ENCODE measurements around the gene KRTAP19-7.

Gene KRTAP19-7, protein sequence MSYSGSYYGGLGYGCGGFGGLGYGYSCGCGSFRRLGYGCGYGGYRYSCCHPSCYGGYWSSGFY

DNA sequence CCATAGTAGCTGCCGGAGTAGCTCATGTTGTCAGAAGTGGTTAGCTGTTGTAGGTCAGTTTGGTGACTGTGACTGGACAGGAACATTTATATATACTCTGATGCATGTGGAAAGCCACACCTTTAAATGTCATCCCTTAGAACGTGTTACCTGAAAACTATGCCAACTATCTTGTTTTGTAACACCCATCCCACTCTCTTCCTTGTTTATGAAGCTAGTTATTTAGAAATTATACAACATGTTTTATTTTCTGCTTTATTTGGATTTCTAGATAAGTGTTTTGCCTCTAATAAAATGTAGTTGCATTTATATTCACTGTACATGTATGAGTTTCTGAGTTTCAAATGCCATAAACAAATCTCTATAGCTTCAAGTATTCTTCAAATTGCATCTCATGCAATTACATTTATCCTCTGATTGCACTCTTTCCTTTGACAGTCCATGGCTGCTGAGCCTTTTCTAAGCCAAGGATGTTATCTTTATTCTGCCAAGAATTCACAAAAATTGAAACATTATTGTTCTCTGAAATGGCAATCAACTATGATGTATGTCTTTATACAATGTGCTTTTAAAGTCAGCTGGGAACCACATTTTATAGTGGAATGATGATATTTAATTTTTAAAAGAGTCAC is at the start of gene KRTAP19-7:
TSS of gene KRTAP19-7 (minus strand) at position 51 of the 632 bp plus-strand sequence. CDS start at position 26, 25 bp downstream.
- H3K9ac ChIP-seq (ENCODE audit: low read depth, low read length), result no peak within 1 kb of the TSS
- H3K4me3 ChIP-seq (ENCODE audit: low read depth, low read length), result no peak within 1 kb of the TSS
- H3K9me3 ChIP-seq (ENCODE audit: control insufficient read depth, insufficient read depth, low read length), result no peaks in the 10 kb centered on the region
- H3K27ac ChIP-seq (ENCODE audit: low read depth, low read length), result no peak within 1 kb of the TSS
- H3K4me1 ChIP-seq (ENCODE audit: control insufficient read depth, insufficient read depth, low read length), result no peaks in the 10 kb centered on the region
- H3K27me3 ChIP-seq (ENCODE audit: control insufficient read depth, insufficient read depth, low read length), result no peaks in the 10 kb centered on the region
- no peaks in the 10 kb centered on the region for H3K36me3 ChIP-seq (ENCODE audit: control insufficient read depth, insufficient read depth, low read length)

DNA sequence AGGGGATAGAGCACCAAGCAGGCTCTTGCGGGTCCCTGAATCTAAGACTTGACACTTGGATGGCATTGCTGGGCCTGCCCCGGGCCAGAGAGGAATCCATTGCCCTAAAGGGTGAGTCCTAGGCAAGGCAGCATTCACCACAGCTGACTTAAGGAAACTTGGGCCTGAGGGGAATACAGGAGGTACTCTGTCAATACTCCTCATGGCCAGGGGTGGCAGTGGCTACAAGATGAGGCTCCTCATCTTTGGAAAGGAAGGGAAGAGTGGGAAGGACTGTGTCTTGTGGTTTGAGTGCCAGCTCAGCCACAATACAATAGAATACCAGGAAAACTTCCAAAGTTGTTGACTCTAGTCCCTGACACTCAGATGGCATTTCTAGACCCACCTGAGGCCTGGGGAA is 44.9 kb upstream of the KRTAP19-7 start:
- 0 out of 2 replicates have a peak, but pooled peaks cover under 1% of the 10 kb centered on the region for H3K9me3 ChIP-seq (ENCODE audit: control insufficient read depth, insufficient read depth, low read length)

DNA sequence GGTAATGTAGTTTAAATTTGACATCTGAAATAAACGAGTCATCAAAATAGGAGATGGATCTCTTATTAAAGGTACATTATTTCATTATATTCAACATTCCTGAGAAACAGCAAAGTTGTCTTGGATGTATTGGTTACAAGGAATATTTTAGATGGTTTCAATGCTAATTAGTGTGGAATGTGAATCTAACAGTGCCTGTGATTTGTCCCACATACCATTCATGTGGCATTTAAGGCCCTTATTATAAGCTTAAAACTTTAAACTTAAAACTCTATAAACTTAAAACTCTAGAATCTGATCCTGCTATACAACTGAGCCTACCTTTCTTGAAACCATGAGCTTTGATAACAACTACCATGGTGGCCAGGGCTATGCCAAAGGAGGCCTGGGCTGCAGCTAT is 39.7 kb upstream of the KRTAP19-7 start, which contains the start of gene KRTAP22-1:
TSS of gene KRTAP22-1 (plus strand) at position 301 of the 400 bp plus-strand sequence.
- Histone ChIP-seq H3K27ac (ENCODE audit: low read depth, low read length) (no peak within 1 kb of the TSS), H3K9me3 (ENCODE audit: control insufficient read depth, insufficient read depth, low read length) (no peaks in the 10 kb centered on the region; the same call in 1 of the 2 replicates), H3K9ac (ENCODE audit: low read depth, low read length) (no peak within 1 kb of the TSS), H3K36me3 (ENCODE audit: control insufficient read depth, insufficient read depth, low read length) (no peaks in the 10 kb centered on the region), H3K4me3 (ENCODE audit: low read depth, low read length) (no peak within 1 kb of the TSS), H3K4me1 (ENCODE audit: control insufficient read depth, insufficient read depth, low read length) (no peaks in the 10 kb centered on the region), H3K27me3 (ENCODE audit: control insufficient read depth, insufficient read depth, low read length) (no peaks in the 10 kb centered on the region)

More for the DNA sequence above, 44.9 kb upstream of the KRTAP19-7 start:
- no peaks in the 10 kb centered on the region for H3K4me1 ChIP-seq (ENCODE audit: control insufficient read depth, insufficient read depth, low read length)
- H3K9ac ChIP-seq (ENCODE audit: low read depth, low read length), result no peak overlapping the region
- H3K27me3 ChIP-seq (ENCODE audit: control insufficient read depth, insufficient read depth, low read length), result no peaks in the 10 kb centered on the region
- H3K4me3 ChIP-seq (ENCODE audit: low read depth, low read length), result no peak overlapping the region
- no peaks in the 10 kb centered on the region for H3K36me3 ChIP-seq (ENCODE audit: control insufficient read depth, insufficient read depth, low read length)
- no peak overlapping the region for H3K27ac ChIP-seq (ENCODE audit: low read depth, low read length)

DNA sequence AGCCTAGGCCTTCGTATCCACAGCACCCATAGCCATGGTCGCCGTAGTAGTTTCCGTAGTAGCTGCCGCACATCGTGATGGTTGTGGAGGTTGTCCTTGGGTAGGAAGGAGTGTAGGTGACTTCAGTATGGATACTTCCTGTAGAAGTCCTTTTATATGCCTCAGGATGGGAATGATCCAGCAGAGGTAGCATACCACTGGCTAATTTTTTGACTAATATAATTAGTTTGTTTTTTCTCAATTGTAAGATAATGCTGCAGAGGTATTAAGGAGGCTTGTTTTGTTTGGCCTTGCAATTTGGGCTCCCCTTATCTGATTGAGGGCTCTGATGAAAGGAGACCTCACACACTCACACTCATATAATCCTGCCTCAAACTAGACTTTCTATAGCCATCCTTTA is 37.7 kb upstream of the KRTAP19-7 start, which contains the start of gene KRTAP6-2:
TSS of gene KRTAP6-2 (minus strand) at position 101 of the 400 bp plus-strand sequence. CDS start at position 73, 28 bp downstream.
- H3K36me3 ChIP-seq (ENCODE audit: control insufficient read depth, insufficient read depth, low read length), result no peaks in the 10 kb centered on the region
- H3K4me1 ChIP-seq (ENCODE audit: control insufficient read depth, insufficient read depth, low read length), result no peaks in the 10 kb centered on the region
- H3K27me3 ChIP-seq (ENCODE audit: control insufficient read depth, insufficient read depth, low read length), result no peaks in the 10 kb centered on the region
- no peak within 1 kb of the TSS for H3K27ac ChIP-seq (ENCODE audit: low read depth, low read length)
- no peak within 1 kb of the TSS for H3K9ac ChIP-seq (ENCODE audit: low read depth, low read length)
- no peaks in the 10 kb centered on the region; the same call in 1 of the 2 replicates for H3K9me3 ChIP-seq (ENCODE audit: control insufficient read depth, insufficient read depth, low read length)
- H3K4me3 ChIP-seq (ENCODE audit: low read depth, low read length), result no peak within 1 kb of the TSS

DNA sequence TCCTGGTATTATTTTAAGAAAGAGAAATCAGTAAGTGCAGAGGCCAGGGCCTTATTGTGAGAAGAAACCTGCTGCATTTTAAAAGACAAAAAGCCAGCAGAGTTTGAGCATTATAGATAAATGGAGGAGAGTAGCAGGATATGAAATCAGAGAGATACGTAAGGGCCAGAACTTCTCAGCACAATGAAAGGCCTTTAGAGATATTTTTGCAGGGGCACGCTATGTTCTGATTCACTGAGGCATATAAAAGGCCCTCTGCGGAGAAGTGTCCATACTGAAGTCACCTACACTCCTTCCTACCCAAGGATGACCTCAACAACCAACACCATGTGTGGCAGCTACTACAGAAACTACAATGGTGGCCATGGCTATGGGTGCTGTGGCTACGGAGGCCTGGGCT is 31.0 kb upstream of the KRTAP19-7 start, which contains the start of gene KRTAP6-3:
TSS of gene KRTAP6-3 (plus strand) at position 301 of the 400 bp plus-strand sequence. CDS start at position 307, 6 bp downstream.
- H3K9ac ChIP-seq (ENCODE audit: low read depth, low read length), result no peak within 1 kb of the TSS
- H3K27ac ChIP-seq (ENCODE audit: low read depth, low read length), result no peak within 1 kb of the TSS
- no peak within 1 kb of the TSS for H3K4me3 ChIP-seq (ENCODE audit: low read depth, low read length)
- H3K27me3 ChIP-seq (ENCODE audit: control insufficient read depth, insufficient read depth, low read length), result no peaks in the 10 kb centered on the region
- H3K4me1 ChIP-seq (ENCODE audit: control insufficient read depth, insufficient read depth, low read length), result no peaks in the 10 kb centered on the region
- no peaks in the 10 kb centered on the region for H3K36me3 ChIP-seq (ENCODE audit: control insufficient read depth, insufficient read depth, low read length)
- H3K9me3 ChIP-seq (ENCODE audit: control insufficient read depth, insufficient read depth, low read length), result no peaks in the 10 kb centered on the region

DNA sequence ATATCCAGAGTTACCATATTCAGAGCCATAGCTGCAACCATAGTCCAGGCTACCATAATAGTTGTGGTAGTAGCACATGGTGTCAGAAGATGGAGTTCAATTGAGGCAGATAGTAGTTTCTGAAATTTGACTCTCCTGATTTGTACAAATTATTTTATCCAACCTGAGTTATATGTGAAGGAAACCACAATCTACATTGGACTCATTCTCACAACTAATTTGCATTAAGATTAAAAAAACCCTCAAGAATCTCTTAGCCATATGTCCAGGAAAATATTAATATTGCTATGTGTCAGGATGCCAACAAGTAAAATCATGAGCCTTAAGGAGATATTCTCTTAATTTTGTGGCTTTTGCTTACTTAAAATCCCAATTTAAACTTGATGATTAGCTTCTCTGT is 29.2 kb upstream of the KRTAP19-7 start, which contains the start of gene KRTAP22-2:
TSS of gene KRTAP22-2 (minus strand) at position 101 of the 400 bp plus-strand sequence.
- Histone ChIP-seq H3K9me3 (ENCODE audit: control insufficient read depth, insufficient read depth, low read length) (no peaks in the 10 kb centered on the region), H3K4me1 (ENCODE audit: control insufficient read depth, insufficient read depth, low read length) (no peaks in the 10 kb centered on the region), H3K36me3 (ENCODE audit: control insufficient read depth, insufficient read depth, low read length) (no peaks in the 10 kb centered on the region), H3K4me3 (ENCODE audit: low read depth, low read length) (no peak within 1 kb of the TSS), H3K27me3 (ENCODE audit: control insufficient read depth, insufficient read depth, low read length) (no peaks in the 10 kb centered on the region), H3K27ac (ENCODE audit: low read depth, low read length) (no peak within 1 kb of the TSS), H3K9ac (ENCODE audit: low read depth, low read length) (no peak within 1 kb of the TSS)

DNA sequence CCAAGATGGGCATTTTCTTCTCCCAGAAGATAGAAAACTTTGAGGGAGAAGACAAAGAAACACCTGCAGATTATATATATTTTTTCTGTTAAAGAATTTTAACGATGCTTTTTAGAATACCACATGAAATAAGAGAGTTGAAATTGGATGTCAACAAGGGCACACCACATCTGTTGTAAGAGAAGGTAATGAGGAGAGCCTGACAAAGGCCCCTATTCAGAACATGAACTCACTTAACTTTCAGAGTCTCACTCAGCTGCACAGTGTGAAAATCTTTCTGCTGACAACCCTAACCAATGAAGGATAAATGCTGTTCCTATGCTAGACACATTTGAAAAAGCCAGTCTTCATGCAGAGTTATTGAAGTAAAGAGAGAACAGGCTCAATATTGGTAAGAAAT is 21.8 kb upstream of the KRTAP19-7 start:
- Histone ChIP-seq H3K27me3 (ENCODE audit: control insufficient read depth, insufficient read depth, low read length) (no peaks in the 10 kb centered on the region), H3K9ac (ENCODE audit: low read depth, low read length) (no peak overlapping the region), H3K4me1 (ENCODE audit: control insufficient read depth, insufficient read depth, low read length) (no peaks in the 10 kb centered on the region), H3K4me3 (ENCODE audit: low read depth, low read length) (no peak overlapping the region), H3K9me3 (ENCODE audit: control insufficient read depth, insufficient read depth, low read length) (no peaks in the 10 kb centered on the region), H3K27ac (ENCODE audit: low read depth, low read length) (no peak overlapping the region), H3K36me3 (ENCODE audit: control insufficient read depth, insufficient read depth, low read length) (no peaks in the 10 kb centered on the region)

DNA sequence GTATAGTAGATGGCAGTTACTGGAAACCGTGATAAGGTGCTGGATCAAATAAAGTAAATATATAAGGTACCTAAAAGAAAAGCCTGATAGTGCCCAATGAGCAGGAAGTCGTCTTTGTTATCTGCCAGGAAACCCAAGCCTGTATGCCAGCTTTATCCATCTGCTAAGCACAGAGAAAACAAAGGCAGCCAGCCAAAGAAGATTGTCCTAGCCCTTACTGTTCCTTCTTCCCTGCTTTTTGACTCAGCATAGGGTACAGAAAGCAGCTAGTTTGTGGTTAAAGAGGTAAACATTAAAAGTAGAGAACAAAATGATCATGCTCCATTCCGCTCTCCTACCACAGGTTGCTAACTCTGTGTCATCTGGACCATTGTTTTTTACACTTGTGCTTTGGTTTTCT is 19.0 kb upstream of the KRTAP19-7 start:
- Histone ChIP-seq H3K9me3 (ENCODE audit: control insufficient read depth, insufficient read depth, low read length) (no peaks in the 10 kb centered on the region), H3K9ac (ENCODE audit: low read depth, low read length) (no peak overlapping the region), H3K27me3 (ENCODE audit: control insufficient read depth, insufficient read depth, low read length) (no peaks in the 10 kb centered on the region), H3K36me3 (ENCODE audit: control insufficient read depth, insufficient read depth, low read length) (no peaks in the 10 kb centered on the region), H3K4me3 (ENCODE audit: low read depth, low read length) (no peak overlapping the region), H3K4me1 (ENCODE audit: control insufficient read depth, insufficient read depth, low read length) (no peaks in the 10 kb centered on the region), H3K27ac (ENCODE audit: low read depth, low read length) (no peak overlapping the region)

DNA sequence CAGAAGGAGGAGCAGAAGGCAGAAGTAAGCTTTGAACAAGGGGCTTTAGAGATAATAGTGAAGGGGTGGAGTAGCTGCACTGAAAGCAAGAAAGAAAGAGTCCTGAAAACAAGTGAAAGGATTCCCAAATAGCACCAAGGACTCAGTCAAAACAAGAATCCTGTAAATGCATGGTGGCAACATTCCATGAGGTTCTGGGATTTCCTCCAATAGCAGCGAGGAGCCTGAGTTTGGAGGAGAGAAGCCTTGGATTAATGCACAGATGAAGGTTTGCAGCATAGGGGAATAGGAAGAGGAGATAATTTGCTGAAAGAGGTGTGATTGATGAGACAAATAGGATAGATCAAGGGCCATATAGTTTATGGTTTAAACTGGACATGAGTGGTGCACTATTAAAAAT is 18.2 kb upstream of the KRTAP19-7 start:
- H3K9me3 ChIP-seq (ENCODE audit: control insufficient read depth, insufficient read depth, low read length), result no peaks in the 10 kb centered on the region
- no peaks in the 10 kb centered on the region for H3K4me1 ChIP-seq (ENCODE audit: control insufficient read depth, insufficient read depth, low read length)
- no peaks in the 10 kb centered on the region for H3K36me3 ChIP-seq (ENCODE audit: control insufficient read depth, insufficient read depth, low read length)
- H3K9ac ChIP-seq (ENCODE audit: low read depth, low read length), result no peak overlapping the region
- no peak overlapping the region for H3K4me3 ChIP-seq (ENCODE audit: low read depth, low read length)
- no peak overlapping the region for H3K27ac ChIP-seq (ENCODE audit: low read depth, low read length)
- no peaks in the 10 kb centered on the region for H3K27me3 ChIP-seq (ENCODE audit: control insufficient read depth, insufficient read depth, low read length)

DNA sequence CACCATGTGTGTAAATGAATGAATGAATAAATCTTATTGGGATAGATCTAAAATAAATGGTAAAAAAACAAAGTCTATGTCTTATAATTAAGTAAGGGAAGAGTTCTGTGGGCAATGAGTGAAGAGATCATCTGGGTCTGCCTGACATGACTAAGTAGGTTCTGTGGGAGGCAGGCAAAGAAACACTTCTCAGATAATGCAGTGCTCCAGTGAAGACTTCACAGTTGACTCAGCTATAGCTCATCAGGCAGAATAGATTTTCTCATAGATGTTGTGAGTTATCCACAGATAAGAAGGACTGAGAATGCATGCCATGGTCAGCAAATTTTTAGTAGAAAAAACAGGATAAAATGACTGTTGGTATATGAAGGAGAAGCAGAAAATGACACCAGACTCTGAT is 16.7 kb upstream of the KRTAP19-7 start:
- no peak overlapping the region for H3K27ac ChIP-seq (ENCODE audit: low read depth, low read length)
- no peaks in the 10 kb centered on the region for H3K9me3 ChIP-seq (ENCODE audit: control insufficient read depth, insufficient read depth, low read length)
- H3K4me1 ChIP-seq (ENCODE audit: control insufficient read depth, insufficient read depth, low read length), result no peaks in the 10 kb centered on the region
- no peaks in the 10 kb centered on the region for H3K27me3 ChIP-seq (ENCODE audit: control insufficient read depth, insufficient read depth, low read length)
- H3K9ac ChIP-seq (ENCODE audit: low read depth, low read length), result no peak overlapping the region
- no peak overlapping the region for H3K4me3 ChIP-seq (ENCODE audit: low read depth, low read length)
- no peaks in the 10 kb centered on the region for H3K36me3 ChIP-seq (ENCODE audit: control insufficient read depth, insufficient read depth, low read length)

DNA sequence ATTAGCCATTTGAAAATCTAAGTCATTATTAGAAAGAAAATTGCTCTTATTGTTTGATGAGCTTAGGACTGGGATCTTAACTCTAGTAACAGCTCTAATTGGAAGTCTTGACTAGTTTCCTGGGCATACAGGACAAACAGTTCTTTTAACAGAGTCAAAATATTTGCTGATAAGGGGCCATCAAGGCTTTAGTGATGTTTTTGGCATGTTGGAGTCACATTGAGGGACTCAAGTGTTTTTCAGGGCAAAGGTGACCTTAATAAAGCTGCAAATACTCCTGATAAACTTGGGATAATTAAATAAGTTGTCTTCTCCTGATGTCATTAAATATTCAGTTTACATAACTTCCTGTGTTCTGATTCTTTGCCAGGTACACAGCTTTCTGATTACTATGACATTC is 6.5 kb upstream of the KRTAP19-7 start:
- H3K9me3 ChIP-seq (ENCODE audit: control insufficient read depth, insufficient read depth, low read length), result no peaks in the 10 kb centered on the region
- H3K27ac ChIP-seq (ENCODE audit: low read depth, low read length), result no peak overlapping the region
- H3K36me3 ChIP-seq (ENCODE audit: control insufficient read depth, insufficient read depth, low read length), result no peaks in the 10 kb centered on the region
- H3K4me1 ChIP-seq (ENCODE audit: control insufficient read depth, insufficient read depth, low read length), result no peaks in the 10 kb centered on the region
- no peak overlapping the region for H3K4me3 ChIP-seq (ENCODE audit: low read depth, low read length)
- no peak overlapping the region for H3K9ac ChIP-seq (ENCODE audit: low read depth, low read length)
- H3K27me3 ChIP-seq (ENCODE audit: control insufficient read depth, insufficient read depth, low read length), result no peaks in the 10 kb centered on the region
